Medulla oblongata (tissue), 1 donor: ENCODE measurements around the gene OR5H15.
A peak's percentile ranks its signal among the peaks of the same experiment; 100 is the strongest.
"Not testable (repeated sequence)": the region's sequence is repeated elsewhere in the genome, so short reads cannot be mapped to it uniquely, and the experiment has no call there.

Source experiments
- DNase-seq: peaks from one replicate; pipeline ENCODE4 v3.0.0-alpha.2; 2015; ENCODE audit errors: extremely low spot score

OR5H15 gene

GRCh38 chr3:98166396-98166795 is at the start of gene OR5H15:
Gene OR5H15, plus strand, starts transcription at chr3:98166696. Its CDS starts 2,004 bp downstream, at chr3:98168700.
- no peak for DNase-seq

- DNase-seq = no peak
These were observed 36.1 kb upstream of the OR5H15 start, which contains the start of gene OR5H1 for GRCh38 chr3:98130421-98130820. Gene OR5H1, plus strand, starts transcription at chr3:98130721. Its CDS starts 1,977 bp downstream, at chr3:98132698.

GRCh38 chr3:98136631-98137030 is 29.9 kb upstream of the OR5H15 start:
- DNase-seq = no peak

- DNase-seq = not testable (repeated sequence)
These were observed 28.5 kb upstream of the OR5H15 start for GRCh38 chr3:98137826-98138557.

GRCh38 chr3:98140531-98140930 is 26.0 kb upstream of the OR5H15 start:
- no peak for DNase-seq

GRCh38 chr3:98147179-98147578 is 19.3 kb upstream of the OR5H15 start, which contains the start of gene OR5H14:
Gene OR5H14, plus strand, starts transcription at chr3:98147479. Its CDS starts 1,907 bp downstream, at chr3:98149386.
- no peak for DNase-seq

- no peak for DNase-seq
These were observed 17.7 kb upstream of the OR5H15 start for GRCh38 chr3:98148751-98149150.

- DNase-seq = not testable (repeated sequence)
These were observed 17.0 kb upstream of the OR5H15 start for GRCh38 chr3:98149456-98149855.

GRCh38 chr3:98151241-98151640 is 15.3 kb upstream of the OR5H15 start:
- no peak for DNase-seq

- DNase-seq = no peak
These were observed 4.6 kb downstream of the OR5H15 start for GRCh38 chr3:98171071-98171470.

GRCh38 chr3:98172621-98173020 is 6.1 kb downstream of the OR5H15 start:
- DNase-seq = no peak

GRCh38 chr3:98180319-98180890 is 13.9 kb downstream of the OR5H15 start:
- no peak for DNase-seq

- DNase-seq = no peak
These were observed 15.7 kb downstream of the OR5H15 start for GRCh38 chr3:98182196-98182595.

GRCh38 chr3:98185180-98185579 is 18.7 kb downstream of the OR5H15 start:
- no peak for DNase-seq

GRCh38 chr3:98188545-98188944 is 22.0 kb downstream of the OR5H15 start:
- DNase-seq = peak; percentile 15

- DNase-seq = not testable (repeated sequence)
These were observed 24.4 kb downstream of the OR5H15 start for GRCh38 chr3:98190911-98191310.

GRCh38 chr3:98196293-98196692 is 29.8 kb downstream of the OR5H15 start:
- DNase-seq = not testable (repeated sequence)

- DNase-seq = no peak
These were observed 32.5 kb downstream of the OR5H15 start for GRCh38 chr3:98199020-98199419.

- no peak for DNase-seq
These were observed 42.7 kb downstream of the OR5H15 start for GRCh38 chr3:98209244-98209643.

- DNase-seq = no peak
These were observed 46.8 kb downstream of the OR5H15 start for GRCh38 chr3:98213276-98213675.

GRCh38 chr3:98215051-98215450 is 48.6 kb downstream of the OR5H15 start:
- DNase-seq = no peak
